Fibroblast of pulmonary artery (primary cell): ENCODE measurements around the gene IGSF3.

Experiments
- DNase-seq: peaks from one replicate; pipeline ENCODE4 v3.0.0-alpha.2; 2010; ENCODE audit warnings: low read depth
- H3K4me3 ChIP-seq: replicated peaks from 2 replicates; pipeline ENCODE4 v1.5.1; 2011; ENCODE audit warnings: low read depth, mild to moderate bottlenecking, control low read depth, low read length, moderate library complexity
- TF ChIP-seq, protein P1 (sequence below): IDR thresholded peaks from 2 replicates; pipeline ENCODE4 v1.5.1; 2011; ENCODE audit warnings: mild to moderate bottlenecking, control low read depth, low read length, inconsistent platforms; ENCODE audit errors: missing control alignments

The IGSF3 gene

DNA sequence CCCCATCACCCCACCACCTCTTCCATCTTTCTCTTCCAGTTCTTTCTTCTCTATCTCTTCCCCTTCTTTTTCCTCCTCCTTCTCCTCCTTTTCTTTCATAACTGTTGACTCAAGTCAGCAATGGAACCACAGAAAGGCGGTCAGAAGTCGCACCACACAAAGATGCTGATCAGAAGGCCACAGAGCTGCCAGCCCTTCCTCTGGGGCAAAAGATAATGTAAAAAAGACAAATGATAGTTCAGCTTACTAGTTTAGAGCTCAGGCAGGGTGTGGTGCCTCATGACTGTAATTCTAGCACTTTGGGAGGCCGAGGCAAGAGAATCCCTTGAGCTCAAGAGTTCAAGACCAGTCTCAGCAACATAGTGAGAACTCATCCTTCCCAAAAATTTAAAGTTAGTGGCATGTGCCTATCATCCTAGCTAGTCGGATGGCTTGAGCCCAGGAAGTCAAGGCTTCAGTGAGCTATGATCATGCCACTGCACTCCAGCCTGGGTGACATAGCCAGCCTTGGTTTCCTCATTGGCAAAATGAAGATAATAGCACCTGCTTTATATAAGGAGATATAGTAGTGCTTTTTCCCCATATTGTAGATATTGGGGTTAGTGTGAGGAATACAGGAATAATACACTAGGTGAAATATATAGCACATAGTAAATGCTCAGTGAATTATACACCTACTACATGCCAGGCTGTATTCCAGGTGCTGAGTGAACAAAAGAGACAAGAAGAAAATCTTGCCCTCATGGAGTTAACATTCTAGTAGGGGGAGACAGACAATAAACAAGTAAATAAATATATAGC, 12.5 kb upstream of the IGSF3 start:
- DNase-seq: no peak
- TF ChIP-seq, protein P1, sequence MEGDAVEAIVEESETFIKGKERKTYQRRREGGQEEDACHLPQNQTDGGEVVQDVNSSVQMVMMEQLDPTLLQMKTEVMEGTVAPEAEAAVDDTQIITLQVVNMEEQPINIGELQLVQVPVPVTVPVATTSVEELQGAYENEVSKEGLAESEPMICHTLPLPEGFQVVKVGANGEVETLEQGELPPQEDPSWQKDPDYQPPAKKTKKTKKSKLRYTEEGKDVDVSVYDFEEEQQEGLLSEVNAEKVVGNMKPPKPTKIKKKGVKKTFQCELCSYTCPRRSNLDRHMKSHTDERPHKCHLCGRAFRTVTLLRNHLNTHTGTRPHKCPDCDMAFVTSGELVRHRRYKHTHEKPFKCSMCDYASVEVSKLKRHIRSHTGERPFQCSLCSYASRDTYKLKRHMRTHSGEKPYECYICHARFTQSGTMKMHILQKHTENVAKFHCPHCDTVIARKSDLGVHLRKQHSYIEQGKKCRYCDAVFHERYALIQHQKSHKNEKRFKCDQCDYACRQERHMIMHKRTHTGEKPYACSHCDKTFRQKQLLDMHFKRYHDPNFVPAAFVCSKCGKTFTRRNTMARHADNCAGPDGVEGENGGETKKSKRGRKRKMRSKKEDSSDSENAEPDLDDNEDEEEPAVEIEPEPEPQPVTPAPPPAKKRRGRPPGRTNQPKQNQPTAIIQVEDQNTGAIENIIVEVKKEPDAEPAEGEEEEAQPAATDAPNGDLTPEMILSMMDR: no peak
- no peak overlapping the region for H3K4me3 ChIP-seq

DNA sequence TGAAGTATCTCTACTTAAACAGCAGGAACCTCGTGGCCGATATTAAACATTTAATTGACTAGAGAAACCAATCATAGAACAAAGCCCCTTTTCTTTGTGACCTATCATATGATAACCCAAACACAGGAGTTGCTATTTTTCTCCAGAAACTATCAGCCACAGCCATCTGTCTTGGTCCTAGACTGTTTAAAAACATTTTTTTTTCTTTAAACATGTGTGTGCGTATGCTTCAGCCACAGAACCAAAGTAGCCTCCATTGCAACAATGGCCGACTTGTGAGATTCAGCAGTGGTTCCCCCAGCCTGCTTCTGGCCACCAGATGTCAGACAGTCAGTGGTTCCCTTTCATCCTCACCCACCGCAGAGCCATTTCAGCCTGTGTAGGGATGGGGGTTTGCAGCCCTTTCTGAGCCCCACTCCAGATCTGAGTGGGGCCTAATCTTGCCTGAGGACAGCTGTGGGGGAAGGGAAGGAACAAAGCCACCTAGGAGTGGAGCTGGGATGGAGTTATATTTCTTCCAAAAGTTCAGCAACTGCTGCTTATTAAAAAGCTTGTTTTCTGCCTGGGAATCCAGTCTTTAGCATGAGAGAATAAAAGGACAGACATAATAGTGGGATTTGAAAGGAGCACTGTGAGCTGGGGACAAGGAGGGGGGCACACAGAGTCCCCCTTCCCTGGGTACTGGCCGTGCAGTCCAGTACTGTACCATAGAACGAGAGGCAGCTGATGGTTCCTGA, 11.7 kb upstream of the IGSF3 start:
- no peak for DNase-seq
- TF ChIP-seq, protein P1: no peak
- H3K4me3 ChIP-seq: no peak overlapping the region

DNA sequence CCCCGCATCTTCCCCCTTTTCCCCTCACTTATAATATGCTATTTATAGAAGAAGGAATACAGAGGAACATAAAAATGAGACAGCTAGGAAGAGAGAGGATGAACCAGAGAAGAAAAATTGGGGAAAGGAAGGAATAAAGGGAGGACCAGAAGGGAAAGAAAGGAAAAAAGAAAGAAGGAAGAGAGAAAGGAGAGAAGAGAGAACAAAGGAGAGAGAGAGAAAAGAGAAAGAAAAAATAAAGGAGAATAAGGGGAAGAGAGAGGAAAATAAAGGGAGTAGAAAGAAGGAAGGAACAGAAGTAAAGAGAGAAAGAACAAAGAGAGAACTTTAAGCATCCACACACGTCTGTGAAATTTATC, 11.2 kb upstream of the IGSF3 start:
- DNase-seq: no peak
- TF ChIP-seq, protein P1: no peak
- H3K4me3 ChIP-seq: no peak overlapping the region

DNA sequence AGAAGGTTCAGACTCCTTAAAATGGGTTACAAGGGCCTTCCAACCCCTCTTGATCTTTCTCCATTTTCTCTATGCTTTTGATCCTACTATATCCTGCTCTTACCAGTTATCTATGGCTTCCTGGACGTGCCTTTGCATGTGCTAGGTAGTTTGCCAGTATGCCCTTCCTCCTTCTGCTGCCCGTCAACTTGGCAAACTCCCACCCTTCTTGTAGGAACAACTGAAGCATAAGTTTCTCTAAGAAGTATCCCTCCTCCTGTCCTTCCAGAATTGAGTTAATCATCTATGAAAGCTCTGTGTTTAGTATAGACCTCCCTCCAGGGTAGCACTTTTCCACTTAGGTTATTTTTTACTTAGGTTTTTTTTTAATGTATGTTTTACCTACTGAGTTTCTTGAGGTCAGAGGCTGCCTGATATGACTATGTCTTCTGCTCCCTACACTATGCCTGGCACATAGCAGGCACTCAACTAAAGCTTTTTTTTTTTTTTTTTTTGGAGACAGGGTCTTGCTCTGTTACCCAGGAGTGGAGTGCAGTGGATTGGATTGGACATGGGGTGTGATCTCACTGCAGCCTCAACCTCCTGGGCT, 10.0 kb upstream of the IGSF3 start:
- TF ChIP-seq, protein P1: no peak
- H3K4me3 ChIP-seq: no peak overlapping the region
- no peak for DNase-seq

DNA sequence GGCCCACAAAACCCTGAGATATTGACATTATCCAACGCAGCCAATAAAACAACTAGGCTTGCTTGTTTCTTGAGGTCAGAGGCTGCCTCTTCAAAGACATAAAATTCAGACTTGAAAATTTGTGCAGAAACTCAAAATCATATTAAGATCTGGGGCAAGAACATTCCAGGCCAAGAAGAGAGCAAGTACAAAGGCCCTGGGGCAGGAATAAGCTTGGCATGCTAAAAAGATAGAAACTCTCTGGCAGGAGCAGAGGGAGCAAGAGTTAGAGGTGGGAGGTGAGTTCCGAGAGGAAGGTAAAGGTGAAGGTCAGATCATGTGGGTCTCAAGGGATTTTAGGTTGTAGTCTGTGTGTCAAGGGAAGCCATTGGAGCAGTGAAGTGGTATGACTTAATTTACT, 8.8 kb upstream of the IGSF3 start:
- no peak for DNase-seq
- H3K4me3 ChIP-seq: no peak overlapping the region
- TF ChIP-seq, protein P1: no peak

DNA sequence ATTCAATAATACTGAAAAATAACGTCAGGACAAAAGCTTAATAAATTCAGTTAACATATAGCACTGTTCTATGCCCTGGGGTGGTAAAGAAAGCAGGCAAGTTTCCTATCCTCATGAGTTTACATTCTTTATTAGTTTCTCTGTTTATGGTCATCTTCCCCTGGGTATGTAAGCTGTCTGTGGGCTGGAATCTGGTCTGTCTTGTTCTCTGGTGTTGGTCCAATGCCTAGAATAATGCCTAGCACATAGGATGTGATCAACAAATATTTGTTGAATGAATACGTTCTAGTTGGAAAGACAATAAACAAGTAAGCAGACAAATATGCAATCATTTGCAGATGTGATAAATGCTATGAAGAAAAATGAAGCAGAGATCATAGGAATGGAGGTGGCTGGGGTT, 7.2 kb upstream of the IGSF3 start:
- TF ChIP-seq, protein P1: no peak
- H3K4me3 ChIP-seq: no peak overlapping the region
- no peak for DNase-seq
